Loucy (cell line): ENCODE data around the gene SIK3.

Experiments
- CTCF ChIP-seq: fragments of 200-600 bp; sonication (generic); conservative IDR thresholded peaks from 2 replicates; pipeline ENCODE4 v1.5.1; 2014; ENCODE audit warnings: mild to moderate bottlenecking, antibody characterized with exemption, low read length
- EZH2phosphoT487 ChIP-seq: fragments of 200-600 bp; IDR thresholded peaks from 2 replicates; pipeline ENCODE4 v1.6.1; 2018; ENCODE audit warnings: antibody characterized with exemption, mild to moderate bottlenecking, moderate library complexity, borderline replicate concordance

GRCh38 chr11:116951762-116952161 lies 146.5 kb downstream of the SIK3 start:
- TF ChIP-seq CTCF (no peak), EZH2phosphoT487 (no peak)
